T-helper 1 cell treated with Interleukin-12 subunit alpha and Interleukin-12 subunit beta and Interleukin-4 antibody, amounts not matched to agents 30 ng/mL and 1 ng/mL, for 36 hours (primary cell): ENCODE measurements around the gene ERMP1. TPM values are rescaled to one million over a fixed set of nuclear protein-coding genes. Genes with fewer than 3 reads are reported as not detected.
"Not testable (repeated sequence)": the region's sequence is repeated elsewhere in the genome, so short reads cannot be mapped to it uniquely, and the experiment has no call there.

Experiments used
- intact Hi-C: fragments of 100-400 bp; cut with micrococcal nuclease; formaldehyde crosslinking; loops from one replicate; pipeline ENCODE4 v1.15.1; 2024
- total RNA-seq: library from RNA; stranded (reverse); gene quantifications from 2 replicates; pipeline ENCODE4 v1.2.3, GENCODE V29; 2022

ERMP1 gene
- total RNA-seq, 1 donor from 2014 or later, result 40.9 TPM

DNA sequence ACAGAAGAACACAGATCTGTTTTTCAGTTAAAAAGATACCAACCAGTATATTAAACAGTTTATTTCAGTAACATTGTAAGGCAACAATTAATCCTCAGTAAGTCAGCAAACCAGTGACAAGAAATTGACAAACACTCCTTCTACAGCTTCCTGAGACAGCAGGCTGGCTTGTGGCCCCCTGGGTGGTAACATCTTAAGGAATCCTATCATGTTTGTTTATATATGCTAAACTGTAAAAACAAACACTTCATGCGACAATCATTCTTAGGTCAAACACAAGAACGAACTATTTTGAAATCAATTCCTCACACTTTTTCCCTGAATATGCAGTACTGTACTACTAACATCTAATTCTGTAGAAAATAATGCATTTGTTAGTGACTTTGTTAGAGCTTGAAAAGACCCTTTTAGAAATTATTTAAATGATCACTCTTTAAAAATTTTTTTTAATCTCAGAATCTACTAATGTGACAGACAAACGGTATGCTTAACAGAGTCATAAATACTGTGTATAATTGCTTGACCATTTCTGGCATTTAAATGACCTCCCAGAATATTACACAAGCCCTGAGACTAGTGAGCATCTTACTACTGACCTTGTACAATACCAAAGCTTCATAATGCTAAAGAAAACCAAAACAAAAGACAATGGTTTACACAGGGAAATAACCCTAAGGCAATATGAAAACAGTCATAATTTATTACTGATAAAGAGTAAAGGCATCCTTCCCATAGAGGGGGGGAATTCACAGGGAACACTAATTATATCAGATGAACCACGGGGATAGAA, 48.2 kb downstream of the ERMP1 start:
- intact Hi-C loops, result no loop called here

DNA sequence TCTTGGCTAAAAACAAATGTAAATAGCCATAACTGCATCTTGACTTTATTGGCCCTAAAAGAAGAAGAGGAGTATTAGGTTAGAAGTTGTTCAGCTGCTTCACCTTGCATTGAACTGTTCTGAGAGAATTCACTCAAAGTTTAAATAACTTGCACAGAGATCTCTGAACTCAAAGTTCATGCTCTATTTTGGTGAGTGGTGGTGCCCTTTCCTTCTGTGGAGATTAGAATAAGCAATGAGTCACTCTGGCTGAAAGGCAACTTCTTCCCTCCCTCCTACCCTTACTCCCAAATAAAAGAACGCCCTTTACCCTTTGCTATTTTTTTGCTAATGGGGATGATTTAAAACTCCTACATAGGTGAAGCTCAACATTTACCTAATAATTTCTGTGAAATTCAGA, 48.9 kb downstream of the ERMP1 start:
- intact Hi-C loops, result no loop called here

DNA sequence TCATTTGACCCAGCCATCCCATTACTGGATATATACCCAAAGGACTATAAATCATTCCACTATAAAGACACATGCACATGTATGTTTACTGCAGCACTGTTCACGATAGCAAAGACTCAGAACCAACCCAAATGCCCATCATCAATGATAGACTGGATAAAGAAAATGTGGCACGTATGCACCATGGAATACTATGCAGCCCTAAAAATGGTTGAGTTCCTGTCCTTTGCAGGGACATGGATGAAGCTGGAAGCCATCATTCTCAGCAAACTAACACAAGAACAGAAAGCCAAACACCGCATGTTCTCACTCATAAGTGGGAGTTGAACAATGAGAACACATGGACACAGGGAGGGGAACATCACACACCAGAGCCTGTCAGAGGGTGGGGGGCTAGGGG, 49.5 kb downstream of the ERMP1 start:
- intact Hi-C loops, result not testable (repeated sequence)

DNA sequence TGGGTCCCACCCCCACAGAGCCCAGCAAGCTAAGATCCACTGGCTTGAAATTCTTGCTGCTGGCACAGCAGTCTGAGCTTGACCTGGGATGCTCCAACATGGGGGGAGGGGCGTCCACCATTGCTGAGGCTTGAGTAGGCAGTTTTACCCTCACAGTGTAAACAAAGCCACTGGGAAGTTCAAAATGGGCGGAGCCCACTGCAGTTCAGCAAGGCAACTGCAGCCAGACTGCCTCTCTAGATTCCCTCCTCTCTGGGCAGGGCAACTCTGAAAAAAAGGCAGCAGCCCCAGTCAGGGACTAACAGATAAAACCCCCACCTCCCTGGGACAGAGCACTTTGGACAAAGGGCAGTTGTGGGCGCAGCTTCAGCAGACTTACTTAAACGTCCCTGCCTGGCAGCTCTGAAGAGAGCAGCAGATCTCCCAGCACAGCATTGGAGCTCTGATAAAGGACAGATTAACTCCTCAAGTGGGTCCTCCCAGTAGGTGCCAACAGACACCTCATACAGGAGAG, 53.2 kb downstream of the ERMP1 start:
- intact Hi-C loops, result not testable (repeated sequence)

DNA sequence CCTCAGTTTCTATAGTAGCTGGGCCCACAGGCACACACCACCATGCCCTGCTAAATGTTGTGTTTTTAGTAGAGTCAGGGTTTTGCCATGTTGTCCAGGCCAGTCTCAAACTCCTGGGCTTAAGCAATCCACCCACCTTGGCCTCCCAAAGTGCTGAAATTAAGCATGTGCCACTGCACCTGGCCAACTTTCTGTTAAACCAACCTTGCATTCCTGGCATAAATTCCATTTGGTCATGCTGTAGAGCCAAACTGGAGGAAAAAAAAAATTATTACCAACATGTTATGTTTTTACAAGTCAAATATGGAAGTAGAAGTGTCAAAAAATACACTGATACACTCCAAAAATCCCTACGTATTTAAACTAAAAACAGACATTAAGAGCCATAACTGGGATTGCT, 54.1 kb downstream of the ERMP1 start:
- intact Hi-C loops, result no loop called here

DNA sequence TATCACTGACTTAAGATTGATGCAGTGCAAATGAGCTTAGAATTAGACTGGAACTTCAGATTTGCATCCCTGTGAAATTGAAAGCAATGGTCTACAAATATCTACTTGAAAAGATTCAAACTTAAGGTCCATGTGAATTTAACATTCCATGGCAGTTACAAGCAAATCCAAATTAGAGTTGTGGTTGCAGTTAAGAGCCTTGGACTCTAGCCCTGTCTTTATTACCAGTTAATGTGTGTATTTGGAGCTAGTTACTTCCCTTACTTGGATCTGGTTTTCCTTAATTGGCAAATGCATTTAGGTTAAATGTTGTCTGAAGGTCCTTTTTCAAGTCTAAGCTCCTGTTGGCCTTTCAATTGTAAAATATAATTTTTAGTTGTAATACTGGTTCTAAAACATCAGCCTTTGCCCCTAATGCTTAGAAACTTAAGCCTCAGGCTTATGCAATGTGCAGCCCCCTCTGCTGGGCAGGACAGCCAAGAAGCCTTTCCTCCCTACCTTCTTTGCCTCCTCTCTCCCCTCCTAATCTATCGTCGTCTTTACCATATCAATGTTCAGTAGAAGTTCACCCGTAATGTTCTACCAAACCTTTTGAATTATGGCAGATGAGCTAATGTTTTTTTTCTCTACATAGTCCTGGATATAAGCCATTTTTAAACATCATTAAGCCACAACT, 59.5 kb downstream of the ERMP1 start:
- intact Hi-C loops, result no loop called here

DNA sequence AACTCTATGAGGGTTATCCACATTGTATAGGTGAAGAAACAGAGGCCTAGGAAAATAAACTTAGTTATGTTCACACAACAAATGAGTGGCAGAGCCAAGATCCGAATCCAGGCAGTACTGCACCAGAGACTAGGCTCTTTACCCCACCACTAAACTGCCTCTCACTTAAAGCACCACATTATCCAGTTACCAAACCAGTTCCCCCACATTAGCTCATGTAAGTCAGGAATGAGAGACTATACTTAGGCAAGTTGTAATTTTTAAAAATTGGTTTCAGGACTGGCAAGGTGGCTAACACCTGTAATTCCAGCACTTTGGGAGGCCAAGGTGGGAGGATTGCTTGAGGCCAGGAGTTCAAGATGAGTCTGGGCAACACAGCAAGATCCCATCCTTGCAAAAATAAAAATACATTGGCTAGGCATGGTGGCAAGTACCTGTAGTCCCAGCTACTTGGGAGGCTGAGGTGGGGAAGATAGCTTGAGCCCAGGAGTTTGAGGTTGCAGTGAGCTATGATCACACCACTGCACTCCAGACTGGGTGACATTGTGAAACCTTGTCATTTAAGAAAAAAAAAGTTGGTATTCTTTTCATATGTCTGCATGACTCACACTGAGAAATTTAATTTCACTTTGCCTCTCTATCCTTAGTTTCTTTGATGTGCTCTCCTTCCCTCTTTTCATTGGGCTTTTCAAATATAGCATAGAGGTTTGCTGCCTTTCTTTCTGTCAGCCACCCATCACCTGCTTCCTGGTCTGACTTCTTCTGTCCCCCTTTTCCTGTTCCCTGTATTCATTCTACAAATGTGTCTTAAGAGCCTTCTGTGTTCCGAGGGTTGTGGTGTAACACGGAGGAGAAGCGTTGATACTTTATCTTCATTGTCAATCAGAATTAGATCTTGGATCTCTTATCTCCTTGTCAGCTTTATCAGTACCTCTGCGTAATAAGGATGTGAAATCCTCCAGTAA, 64.7 kb downstream of the ERMP1 start:
- intact Hi-C loops, result no loop called here

DNA sequence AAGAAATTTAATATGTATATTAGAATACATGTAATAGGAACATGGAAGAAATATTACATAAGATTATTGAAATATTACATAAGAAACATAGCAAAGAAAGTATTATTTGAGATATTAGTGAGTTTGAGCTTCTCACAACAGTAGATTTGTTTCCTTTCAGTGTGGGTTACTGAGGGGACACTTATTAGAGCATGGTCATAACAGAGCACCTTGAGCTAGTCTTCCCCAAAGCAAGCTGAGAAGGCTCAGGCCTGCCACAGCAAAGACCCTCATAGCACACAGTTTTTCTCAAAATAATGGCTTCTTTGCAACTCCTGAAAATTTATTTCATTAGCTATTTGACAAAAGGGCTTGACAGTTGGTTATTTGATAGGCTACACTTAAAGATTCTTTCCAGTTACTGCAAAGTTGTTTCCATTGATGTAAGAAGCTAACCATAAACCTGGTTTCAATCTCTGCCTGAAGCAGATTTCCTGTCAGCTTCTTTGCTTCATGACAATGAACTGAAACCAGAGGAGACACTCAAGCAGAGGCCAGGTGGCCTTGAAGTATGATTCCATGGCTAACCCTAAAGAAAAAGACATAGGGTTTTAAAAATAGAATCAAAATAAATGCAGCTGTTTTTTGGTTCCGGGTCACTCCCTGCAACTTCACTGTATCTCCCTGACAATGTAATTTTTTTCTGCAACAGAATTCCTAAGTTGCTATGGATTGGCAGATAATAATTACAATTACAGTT, 68.6 kb downstream of the ERMP1 start:
- intact Hi-C loops, result loop anchor here (5.0 kb wide), 2 partner anchors 68 to 137 kb away; partner anchors contain the start of genes ERMP1 and RIC1

DNA sequence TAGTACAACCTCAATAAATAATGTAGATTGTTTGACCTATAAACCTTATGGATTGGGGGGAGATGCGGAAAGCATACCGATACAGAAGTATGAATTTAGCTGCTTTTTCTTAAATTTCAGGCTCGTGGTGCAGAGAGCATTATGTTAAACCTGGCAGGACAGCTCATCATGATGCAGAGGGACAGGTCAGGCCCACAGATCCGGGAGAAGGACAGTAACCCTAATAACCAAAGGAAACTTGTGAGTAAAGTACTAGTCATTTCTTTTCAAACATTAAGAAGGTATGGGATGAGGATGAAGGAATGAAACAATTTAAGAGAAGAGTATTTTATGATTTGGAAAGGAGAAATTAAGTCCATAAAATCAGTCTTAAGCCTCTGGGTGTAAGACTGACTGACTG, 70.5 kb downstream of the ERMP1 start:
- intact Hi-C loops, result loop anchor here (5.0 kb wide), 2 partner anchors 70 to 135 kb away; partner anchors contain the start of genes ERMP1 and RIC1

DNA sequence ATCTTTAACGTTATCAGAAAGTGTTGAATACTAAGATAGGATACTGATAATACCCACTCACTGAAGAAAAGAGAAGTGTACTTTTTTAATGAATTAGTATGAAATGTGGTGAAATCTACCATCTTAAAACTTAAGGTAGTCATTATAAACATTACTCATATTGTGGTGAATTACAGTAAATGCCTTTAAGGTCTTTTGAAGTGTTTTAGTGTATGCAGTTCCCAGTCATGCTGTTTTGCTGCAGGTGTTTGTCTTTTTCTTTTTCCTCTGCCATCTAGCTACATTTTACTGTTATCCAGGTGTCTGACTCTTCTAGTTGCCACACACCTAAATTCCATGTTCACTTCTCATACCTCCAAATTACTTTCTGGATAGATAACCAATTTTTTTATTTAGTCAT, 72.6 kb downstream of the ERMP1 start:
- intact Hi-C loops, result loop anchor here (5.0 kb wide), 2 partner anchors 72 to 133 kb away; partner anchors contain the start of genes ERMP1 and RIC1

DNA sequence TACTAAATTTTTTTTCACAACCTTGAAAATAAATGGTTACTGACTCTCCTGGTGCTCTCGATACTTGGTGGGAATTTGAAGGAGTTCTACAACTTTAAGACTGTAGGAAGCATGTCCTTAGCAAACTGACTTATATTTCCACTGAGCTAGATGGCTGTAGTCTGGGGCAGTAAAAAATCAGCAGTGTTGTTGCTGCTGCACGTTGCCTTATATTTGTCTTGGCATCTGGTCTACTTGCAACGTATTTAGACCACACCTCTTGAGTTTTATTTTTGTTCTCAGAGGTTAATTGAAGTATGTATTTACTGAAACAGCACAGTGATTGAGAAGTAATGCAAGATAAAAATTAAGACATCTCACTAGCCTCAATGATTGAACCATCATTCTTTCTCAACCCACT, 76.3 kb downstream of the ERMP1 start:
- intact Hi-C loops, result no loop called here

DNA sequence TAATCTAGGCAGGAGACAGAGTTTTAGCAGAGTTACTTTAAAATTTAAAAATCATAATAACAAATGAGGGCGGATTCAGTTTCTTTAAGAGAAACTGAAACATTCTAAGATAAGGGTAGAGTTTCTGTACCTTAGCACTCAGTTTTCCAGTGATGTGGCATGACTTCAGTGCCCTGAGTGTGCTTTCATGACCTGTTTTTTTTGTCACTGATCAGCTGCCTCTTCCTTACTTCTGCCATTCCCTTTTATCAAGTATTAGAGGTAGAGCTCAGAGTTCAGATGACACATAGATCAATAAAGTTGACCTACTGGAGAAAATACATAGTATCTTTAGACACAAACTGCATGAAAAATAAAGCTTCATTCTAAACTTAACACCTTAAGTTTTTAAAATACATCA, 82.3 kb downstream of the ERMP1 start:
- intact Hi-C loops, result no loop called here

DNA sequence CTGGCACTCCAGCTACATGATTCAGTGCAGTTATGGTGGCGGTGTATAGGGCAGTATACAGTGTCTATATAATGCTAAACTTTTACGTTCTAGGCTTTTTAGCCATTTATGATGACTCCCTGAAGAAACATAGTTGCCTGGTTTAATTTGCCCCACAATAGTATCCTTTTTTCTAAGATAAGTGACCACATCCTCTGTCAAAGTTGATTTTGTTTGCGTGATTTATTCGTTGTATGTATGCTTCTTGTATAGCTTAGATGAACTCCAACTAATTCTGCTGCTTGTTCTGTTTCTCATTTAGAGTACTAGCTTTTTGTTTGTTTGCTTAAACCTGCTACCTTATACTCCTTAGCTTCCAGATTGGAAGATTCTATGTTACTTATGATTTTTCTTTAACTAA, 83.6 kb downstream of the ERMP1 start:
- intact Hi-C loops, result no loop called here

DNA sequence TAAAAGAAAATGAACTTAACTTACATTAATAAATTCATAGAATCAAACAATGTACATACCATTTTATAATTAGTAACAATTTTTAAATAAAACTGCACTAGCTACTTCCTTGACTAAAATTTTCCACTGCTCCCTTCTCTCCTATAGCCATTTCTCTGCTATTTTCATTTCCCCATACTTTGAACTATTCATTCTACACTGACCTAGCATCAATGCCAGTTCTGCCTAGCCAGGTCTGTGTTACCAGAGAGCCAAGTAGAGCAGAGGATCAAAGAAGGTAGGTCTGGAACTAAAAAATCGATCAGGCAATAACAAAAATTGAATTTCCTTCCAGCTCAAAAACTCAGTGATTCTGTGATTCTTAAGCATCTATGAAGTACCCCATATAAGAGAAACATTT, 84.5 kb downstream of the ERMP1 start:
- intact Hi-C loops, result no loop called here

DNA sequence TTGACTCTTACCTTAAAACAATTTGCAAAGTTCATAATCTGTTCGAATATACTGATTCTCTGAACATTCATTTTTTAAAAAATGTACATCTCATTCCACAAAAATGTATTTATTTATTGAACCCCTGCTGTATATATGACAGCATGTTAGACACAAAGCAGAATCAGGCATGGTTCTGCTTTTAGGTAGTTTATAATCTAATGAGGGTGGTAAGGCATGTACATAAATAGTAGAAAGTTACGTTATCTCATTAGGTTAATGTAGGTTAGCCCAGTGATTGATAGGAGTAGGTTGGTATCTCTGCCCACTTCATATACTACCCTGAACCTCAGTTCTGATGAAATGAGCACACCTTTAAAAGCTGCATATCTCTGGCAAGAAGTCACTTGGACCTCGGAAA, 89.8 kb downstream of the ERMP1 start:
- intact Hi-C loops, result no loop called here

DNA sequence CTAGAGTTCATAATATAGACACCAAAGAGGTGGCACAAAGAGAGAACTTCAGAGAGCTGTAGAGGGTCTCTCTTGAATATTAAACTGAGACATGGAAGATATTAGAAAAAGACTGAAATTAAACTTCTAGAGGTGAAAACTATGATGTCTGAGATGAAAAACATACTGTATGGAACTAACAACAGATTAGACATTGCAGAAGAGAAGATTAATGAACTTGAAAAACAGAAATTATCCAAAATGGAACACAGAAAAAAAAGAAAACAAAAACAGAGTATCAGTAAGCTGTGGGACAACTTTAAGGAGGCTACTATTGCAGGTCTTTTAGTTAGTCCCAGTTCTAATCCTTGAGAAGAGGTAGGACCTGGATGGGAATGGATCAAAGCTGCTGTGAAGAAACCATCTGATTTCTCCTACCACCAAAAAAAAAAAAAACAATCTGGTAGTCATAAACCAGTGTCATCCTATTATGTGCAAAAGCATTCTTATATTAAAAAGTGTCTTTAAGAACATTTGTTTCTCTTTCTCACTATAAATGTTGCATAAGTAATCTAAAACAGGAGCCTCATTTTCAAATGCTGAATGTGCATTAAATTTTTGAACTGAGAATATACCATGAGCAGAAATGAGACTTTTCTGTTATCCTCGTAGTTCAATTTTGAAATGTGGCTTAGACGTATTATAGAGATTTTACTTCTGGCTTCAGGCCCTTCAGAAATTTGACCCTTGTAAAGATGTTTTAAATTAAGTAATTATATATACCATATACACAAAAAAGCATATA, 96.2 kb downstream of the ERMP1 start:
- intact Hi-C loops, result no loop called here

DNA sequence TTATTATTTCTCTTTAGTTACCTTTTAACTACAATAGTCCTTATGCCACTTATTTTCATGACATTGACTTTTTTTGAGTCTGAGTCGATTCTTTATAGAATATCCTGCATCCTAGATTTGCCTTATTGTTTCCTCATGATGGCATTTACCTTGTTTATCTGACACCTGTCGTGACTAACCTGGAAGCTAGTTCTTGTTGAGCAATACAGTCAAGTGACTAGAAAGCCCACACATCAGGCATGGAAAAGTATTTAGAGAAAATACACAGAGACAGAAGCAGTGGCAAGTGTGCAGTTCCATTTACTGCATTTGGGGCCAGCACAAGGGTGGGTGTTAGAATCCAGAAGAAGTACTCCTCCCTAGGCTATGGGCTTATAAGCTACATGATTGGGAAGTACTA, 97.8 kb downstream of the ERMP1 start:
- intact Hi-C loops, result no loop called here
